HepG2 (cell line): ENCODE data around the gene CARMIL1. TPM values are rescaled to one million over a fixed set of nuclear protein-coding genes. Genes with fewer than 3 reads are reported as not detected.

Experiments used
- ARHGAP35 ChIP-seq: sonication (generic); formaldehyde crosslinking; IDR thresholded peaks from 2 replicates; pipeline ENCODE4 v1.9.0; 2022; ENCODE audit warnings: mild to moderate bottlenecking, inconsistent platforms, moderate library complexity, missing genetic modification reagents, borderline replicate concordance
- BRD4 ChIP-seq: sonication (generic); formaldehyde crosslinking; IDR thresholded peaks from 2 replicates; pipeline ENCODE4 v1.4.0; 2020; ENCODE audit warnings: missing genetic modification reagents
- DRAP1 ChIP-seq: IDR thresholded peaks from 2 replicates; pipeline ENCODE4 v1.6.1; 2016; ENCODE audit warnings: missing genetic modification reagents, missing compliant biosample characterization
- HNF1B ChIP-seq: sonication (generic); formaldehyde crosslinking; IDR thresholded peaks from 2 replicates; pipeline ENCODE4 v1.5.1; 2020; ENCODE audit warnings: mild to moderate bottlenecking, moderate library complexity, missing genetic modification reagents
- KDM4B ChIP-seq: sonication (generic); formaldehyde crosslinking; IDR thresholded peaks from 2 replicates; pipeline ENCODE4 v1.4.0; 2020; ENCODE audit warnings: missing genetic modification reagents
- KLF15 ChIP-seq: sonication (generic); formaldehyde crosslinking; IDR thresholded peaks from 2 replicates; pipeline ENCODE4 v1.8.1; 2023; ENCODE audit warnings: borderline replicate concordance, mild to moderate bottlenecking, inconsistent platforms, missing genetic modification reagents, mixed read lengths
- MATR3 ChIP-seq: sonication (generic); formaldehyde crosslinking; IDR thresholded peaks from 2 replicates; pipeline ENCODE4 v1.4.0; 2020; ENCODE audit warnings: missing genetic modification reagents
- NR2F1 ChIP-seq, 2 experiments: fragments of 450-650 bp in 1 of 2; formaldehyde crosslinking in 1 of 2; IDR thresholded peaks; 2 replicates each; pipeline versions ENCODE4 v1.5.0 to v1.6.1; 2016 to 2020; ENCODE audit warnings: mild to moderate bottlenecking in 1 of 2, missing compliant biosample characterization in 1 of 2, missing genetic modification reagents in 1 of 2, moderate library complexity in 1 of 2
- POLR2AphosphoS5 ChIP-seq: IDR thresholded peaks from 2 replicates; pipeline ENCODE4 v1.6.1; 2012; ENCODE audit warnings: low read depth, low read length
- RCOR2 ChIP-seq: IDR thresholded peaks from 2 replicates; pipeline ENCODE4 v1.6.1; 2016; ENCODE audit warnings: missing biosample characterization, missing genetic modification reagents
- RFXANK ChIP-seq: IDR thresholded peaks from 2 replicates; pipeline ENCODE4 v1.6.1; 2016
- RNF219 ChIP-seq: sonication (generic); formaldehyde crosslinking; IDR thresholded peaks from 2 replicates; pipeline ENCODE4 v1.5.0; 2020; ENCODE audit warnings: mild to moderate bottlenecking, missing genetic modification reagents
- SKIL ChIP-seq: sonication (generic); formaldehyde crosslinking; IDR thresholded peaks from 2 replicates; pipeline ENCODE4 v1.8.0; 2022; ENCODE audit warnings: missing genetic modification reagents, mild to moderate bottlenecking, moderate library complexity, borderline replicate concordance
- SRSF4 ChIP-seq: fragments of 200-400 bp; formaldehyde crosslinking; IDR thresholded peaks from one replicate; pipeline ENCODE4 v1.6.1; 2018; ENCODE audit warnings: mild to moderate bottlenecking, low read depth, low read length, moderate library complexity; ENCODE audit not compliant: poor library complexity, severe bottlenecking
- TCF7 ChIP-seq: sonication (generic); IDR thresholded peaks from 2 replicates; pipeline ENCODE4 v1.6.1; 2016; ENCODE audit warnings: antibody characterized with exemption, low read depth
- TEF ChIP-seq: sonication (generic); formaldehyde crosslinking; IDR thresholded peaks from 2 replicates; pipeline ENCODE4 v1.5.0; 2020; ENCODE audit warnings: missing genetic modification reagents
- ZFP90 ChIP-seq: sonication (generic); formaldehyde crosslinking; IDR thresholded peaks from 2 replicates; pipeline ENCODE4 v1.8.0; 2022; ENCODE audit warnings: missing genetic modification reagents, mild to moderate bottlenecking, inconsistent platforms, borderline replicate concordance
- ZNF577 ChIP-seq: sonication (generic); formaldehyde crosslinking; IDR thresholded peaks from 2 replicates; pipeline ENCODE4 v1.4.0; 2020; ENCODE audit warnings: mild to moderate bottlenecking, low read depth, missing genetic modification reagents, borderline replicate concordance
- polyA plus RNA-seq, 8 experiments: library from polyadenylated mRNA; depleted of rRNA in 3 of 8; stranded (reverse) in 7 of 8; unstranded in 1 of 8; fragments of >200 nt; fragmentation: Illumina TruSeq in 4 of 8; extraction: Trizol in 4 of 8; gene quantifications; 2 replicates each; pipeline versions ENCODE4 v1.2.1 to v1.2.3, GENCODE V29; 2011 to 2016; ENCODE audit warnings: low read depth in 4 of 8, missing spikeins in 1 of 8, mixed read lengths in 1 of 8; ENCODE audit not compliant: insufficient read depth in 1 of 8
- total RNA-seq, 5 experiments: library from RNA; depleted of rRNA; stranded (reverse); fragments of >200 nt; fragmentation: Illumina TruSeq; extraction: Trizol; gene quantifications; 2 replicates each; pipeline ENCODE4 v1.2.3, GENCODE V29; 2016; ENCODE audit warnings: low read depth in 1 of 5

CARMIL1 gene
- total and polyA plus RNA-seq, 2 of the 13 experiments (the other 11 are each of a cell fraction or from before 2014, with no cell fraction given) = 1.8 to 2.6 TPM

- TF ChIP-seq ZNF577 (CRISPR knock-in tag) (no peak), HNF1B (CRISPR knock-in tag) (peak; percentile 71; the same call in 1 of the 2 replicates), RCOR2 (CRISPR knock-in tag) (peak; percentile 44; the same call in 1 of the 2 replicates), SRSF4 (no peak), POLR2AphosphoS5 (peak; percentile 31; the same call in 1 of the 2 replicates), RNF219 (CRISPR knock-in tag) (0 out of 2 replicates have a peak, but pooled peaks have one; percentile 26), NR2F1 (CRISPR knock-in tag; IDR thresholded peaks at IDR 0.05) (0 out of 4 replicates have a peak, but pooled peaks of 1 of the 2 experiments have one; percentile 16), RFXANK (CRISPR knock-in tag) (peak; percentile 32; the same call in 1 of the 2 replicates), KDM4B (no peak), SKIL (CRISPR knock-in tag) (no peak), DRAP1 (CRISPR knock-in tag) (peak; percentile 13; the same call in 1 of the 2 replicates), MATR3 (CRISPR knock-in tag) (no peak), ARHGAP35 (no peak), BRD4 (0 out of 2 replicates have a peak, but pooled peaks have one; percentile 17), KLF15 (no peak), TCF7 (peak; percentile 52; the same call in 1 of the 2 replicates), ZFP90 (CRISPR knock-in tag) (no peak), TEF (0 out of 2 replicates have a peak, but pooled peaks have one; percentile 18)
Observed at GRCh38 chr6:25641940-25642666, 362.9 kb downstream of the CARMIL1 start (continued).
